ENCODE measurements around the gene SH3PXD2A.
"Not testable (repeated sequence)": the region's sequence is repeated elsewhere in the genome, so short reads cannot be mapped to it uniquely, and the experiment has no call there.

SH3PXD2A gene

DNA sequence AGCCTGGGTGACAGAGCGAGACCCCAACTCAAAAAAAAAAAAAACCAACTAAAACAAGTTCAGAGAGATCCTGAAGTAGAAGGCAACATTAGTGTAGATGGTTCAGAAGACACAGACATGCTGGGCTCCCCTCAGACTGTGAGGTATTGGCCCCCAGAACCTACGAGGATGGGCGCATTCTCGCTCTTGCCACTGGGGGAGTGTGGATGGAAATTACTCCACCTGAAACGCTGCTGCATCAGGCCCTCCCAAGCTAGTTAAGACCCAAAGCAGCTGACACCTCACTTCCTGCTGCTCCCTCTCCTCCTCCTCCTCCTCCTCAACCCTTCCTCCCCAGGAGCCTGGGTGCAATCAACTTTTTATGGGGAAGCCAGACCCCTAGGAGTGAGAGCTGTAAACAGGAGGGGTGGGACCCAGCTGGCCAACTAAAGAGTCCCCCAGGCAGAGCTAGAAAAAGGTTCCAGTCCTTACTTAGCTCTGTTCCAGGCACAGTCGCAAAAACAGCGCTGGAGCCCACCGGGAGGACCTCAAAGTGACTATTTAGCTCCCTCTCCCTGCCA, 7.4 kb downstream of the SH3PXD2A start:
- no peak for DNase-seq

DNA sequence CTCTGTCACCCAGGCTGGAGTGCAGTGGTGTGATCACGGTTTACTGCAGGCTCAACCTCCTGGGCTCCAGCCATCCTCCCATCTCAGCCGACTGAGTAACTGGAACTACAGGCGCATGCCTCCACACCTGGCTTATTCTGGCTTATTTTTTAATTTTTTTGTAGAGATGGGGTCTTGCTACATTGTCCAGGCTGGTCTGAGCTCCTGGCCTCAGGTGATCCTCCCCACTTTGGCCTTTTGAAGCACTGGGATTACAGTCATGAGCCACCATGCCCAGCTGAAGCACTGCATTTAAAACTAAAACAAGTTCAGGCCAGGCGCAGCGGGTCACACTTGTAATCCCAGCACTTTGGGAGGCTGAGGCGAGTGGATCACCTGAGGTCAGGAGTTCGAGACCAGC, 8.0 kb downstream of the SH3PXD2A start:
- no peak for DNase-seq

DNA sequence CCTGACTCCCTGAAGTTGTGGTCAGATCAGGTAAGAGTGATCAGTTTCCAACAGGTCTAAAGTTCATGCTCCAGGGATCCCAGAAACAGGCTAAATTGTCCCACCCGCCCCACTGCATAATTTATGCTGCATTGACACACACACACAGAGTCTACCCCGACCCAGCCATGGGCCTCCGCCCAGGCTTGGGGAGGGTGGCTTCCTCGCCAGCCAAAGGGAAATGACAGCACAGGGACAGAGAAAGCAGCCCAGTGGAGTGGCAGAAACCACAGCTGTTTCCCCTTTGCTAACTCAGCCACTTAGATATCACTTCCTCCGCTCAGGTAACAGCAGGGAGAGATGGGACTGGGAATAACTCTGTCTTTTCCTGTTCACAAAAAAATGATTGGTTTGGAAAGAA, 9.4 kb downstream of the SH3PXD2A start:
- no peak for DNase-seq

DNA sequence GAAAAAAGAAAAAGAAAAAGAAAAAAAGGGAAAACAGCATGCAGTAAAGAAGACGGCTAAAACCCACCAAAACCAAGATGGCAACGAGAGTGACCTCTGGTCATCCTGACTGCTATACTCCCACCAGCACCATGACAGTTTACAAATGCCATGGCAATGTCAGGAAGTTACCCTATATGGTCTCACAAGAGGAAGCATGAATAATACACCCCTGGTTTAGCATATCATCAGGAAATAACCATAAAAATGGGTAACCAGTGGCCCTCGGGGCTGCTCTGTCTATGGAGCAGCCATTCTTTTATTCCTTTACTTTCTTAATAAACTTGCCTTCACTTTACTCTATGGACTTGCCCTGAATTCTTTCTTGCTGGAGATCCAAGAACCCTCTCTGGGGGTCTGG, 10.0 kb downstream of the SH3PXD2A start:
- not testable (repeated sequence) for DNase-seq

DNA sequence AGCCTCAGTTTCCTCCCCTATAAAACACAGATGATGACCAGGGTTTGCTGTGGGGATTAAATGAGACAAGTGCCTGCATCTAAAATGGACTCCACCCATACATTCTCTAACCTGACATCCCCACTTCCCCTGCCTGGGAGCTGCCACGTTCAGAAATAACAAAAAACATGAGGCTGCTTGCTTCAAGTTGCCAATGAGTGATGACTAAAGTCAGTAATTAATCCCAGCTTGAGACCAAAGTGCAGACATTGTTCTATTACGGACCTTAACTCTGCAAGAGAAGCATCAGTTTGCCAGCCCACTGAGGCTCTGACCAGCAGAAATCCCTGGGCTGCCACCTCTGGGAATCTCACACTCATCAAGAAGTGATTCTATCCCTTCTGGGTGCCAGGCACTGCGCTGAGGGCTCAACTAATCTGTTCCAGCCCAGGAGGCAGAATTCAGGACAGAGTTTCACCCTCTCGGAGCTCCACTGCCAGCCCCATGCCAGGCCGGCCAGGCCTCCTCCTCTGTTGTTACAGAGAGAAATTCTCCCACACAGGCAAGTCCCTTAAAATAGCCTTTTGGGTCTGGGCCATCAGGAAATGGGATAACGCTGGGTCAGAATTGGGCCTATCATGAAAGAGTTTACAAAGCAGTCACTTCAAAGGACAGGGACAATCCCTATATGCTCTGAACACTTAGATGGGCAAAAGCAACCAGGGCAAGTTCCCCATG, 11.4 kb downstream of the SH3PXD2A start:
- DNase-seq, result peak; percentile 84

DNA sequence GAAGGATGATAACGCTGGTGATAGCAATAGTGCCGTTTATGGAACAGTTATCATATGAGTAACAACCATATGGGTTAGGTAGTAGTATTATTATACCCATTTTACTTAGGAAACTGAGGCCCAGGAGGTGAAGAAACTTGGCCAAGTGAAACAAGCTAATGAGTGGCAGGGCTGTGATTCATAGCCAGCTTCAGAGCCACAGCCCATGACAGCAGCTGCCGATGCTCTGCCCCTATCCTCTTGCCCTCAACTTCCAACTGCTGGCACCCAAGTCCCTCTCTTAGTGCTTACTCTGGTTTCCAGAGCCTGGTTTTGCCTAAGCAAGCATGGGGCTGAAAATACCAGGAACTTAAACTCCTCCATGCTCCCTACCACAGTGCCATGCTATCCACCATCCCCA, 12.3 kb downstream of the SH3PXD2A start:
- DNase-seq, result no peak

DNA sequence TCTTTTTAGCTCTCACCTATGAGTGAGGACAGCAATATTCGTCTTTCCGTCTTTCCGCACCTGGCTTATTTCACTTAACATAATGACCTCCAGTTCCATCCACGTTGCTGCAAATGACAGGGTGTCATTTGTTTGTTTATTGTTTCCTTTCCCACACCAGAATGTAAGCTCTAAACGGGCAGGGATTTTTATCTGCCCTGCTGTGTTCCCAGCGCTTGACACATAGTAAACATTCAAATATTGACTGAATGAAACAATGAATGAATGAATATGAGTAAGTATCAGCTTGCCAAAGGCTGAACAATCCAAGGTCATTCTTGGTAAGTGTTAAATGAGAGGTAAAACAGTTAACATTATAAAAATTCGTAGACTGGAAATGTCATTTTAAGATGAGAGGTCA, 12.8 kb downstream of the SH3PXD2A start:
- DNase-seq, result no peak

DNA sequence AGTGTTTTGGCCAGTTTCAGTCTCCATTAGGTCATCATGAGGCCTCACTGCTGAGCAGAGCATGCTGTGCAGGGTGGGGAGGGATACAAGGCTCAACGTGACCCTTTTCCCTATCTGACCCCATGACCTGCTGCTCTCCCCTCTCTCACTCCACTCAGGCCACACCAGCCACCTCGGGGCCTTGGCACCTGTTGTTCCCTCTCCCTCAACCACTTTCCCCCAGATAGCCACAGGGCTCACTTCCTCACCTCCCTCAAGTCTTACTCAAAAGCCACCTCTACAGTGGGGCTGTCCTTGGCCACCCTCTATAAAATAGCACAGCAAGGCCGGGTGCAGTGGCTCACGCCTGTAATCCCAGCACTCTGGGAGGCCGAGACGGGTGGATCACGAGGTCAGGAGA, 13.9 kb downstream of the SH3PXD2A start:
- no peak for DNase-seq

DNA sequence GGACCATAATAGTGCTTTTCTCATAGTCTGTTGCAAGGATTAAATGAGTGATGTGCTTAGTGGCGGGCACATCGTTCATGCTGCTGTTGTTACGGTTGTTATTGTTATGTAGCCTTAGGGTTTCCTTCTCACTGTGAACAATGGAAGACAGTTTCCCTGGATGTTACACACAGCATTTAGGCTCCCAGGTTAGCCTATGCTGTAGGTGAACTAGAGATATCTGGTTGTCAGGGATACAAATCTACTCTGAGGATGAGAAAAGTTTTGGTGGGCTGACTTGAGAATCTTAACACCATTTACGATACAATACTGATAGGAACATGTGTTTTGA, 14.7 kb downstream of the SH3PXD2A start:
- DNase-seq, result no peak

DNA sequence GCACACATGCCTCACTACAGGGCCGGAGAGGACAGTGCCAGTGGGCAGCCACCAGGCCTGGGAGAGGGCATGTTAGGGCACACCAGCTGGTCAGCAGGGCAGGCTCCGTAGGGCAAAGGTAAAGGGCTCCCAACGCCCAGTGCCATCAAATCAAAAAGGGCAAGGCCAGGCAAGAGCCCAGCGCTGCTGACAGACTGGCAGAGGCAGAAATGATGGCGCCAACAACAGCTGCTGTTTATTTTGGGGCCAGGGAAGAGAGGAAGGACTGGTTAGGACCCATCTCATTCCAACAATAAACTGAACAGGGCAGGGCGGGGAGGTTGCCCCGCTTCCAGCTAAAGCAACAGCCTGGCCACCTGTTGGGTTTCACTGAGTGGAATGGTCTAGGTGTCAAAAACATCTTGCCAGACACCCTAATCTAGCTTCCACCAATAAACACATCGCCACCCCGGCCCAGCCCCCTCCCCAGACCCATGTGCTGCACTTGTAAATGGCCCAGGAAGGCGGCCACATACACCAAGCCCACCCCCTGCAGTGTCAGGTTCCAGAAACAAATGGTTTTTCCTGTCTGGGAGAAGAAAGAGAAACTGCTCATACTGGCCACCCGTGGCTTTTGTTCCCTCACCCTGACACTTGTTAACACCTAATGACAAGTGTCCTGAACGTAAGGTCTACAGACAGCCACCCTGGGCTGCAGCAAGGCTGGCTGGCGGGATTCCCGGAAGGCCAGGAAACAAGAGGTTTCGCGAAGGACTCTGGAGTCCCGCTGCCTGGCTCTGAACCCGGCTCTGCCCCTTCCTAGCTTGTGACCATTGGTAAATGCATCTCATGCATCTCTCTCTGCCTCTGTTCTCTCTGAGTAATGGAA, 15.3 kb downstream of the SH3PXD2A start:
- no peak for DNase-seq

DNA sequence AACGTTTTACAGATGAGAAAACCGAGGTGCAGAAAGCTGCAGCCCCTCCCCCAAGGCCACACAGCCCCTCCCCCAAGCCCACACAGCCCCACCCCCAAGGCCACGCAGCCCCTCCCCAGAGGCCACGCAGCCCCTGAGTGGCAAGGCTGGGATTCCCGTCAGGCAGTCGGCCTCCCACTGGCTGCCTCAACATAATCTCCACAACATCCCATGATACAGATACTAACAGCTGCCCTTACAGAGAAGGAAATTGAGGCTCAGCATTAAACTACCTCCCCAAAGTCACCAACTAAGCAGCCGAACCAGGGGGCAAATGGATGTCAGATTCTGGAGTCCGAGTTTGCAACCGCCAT, 15.9 kb downstream of the SH3PXD2A start:
- DNase-seq, result no peak

DNA sequence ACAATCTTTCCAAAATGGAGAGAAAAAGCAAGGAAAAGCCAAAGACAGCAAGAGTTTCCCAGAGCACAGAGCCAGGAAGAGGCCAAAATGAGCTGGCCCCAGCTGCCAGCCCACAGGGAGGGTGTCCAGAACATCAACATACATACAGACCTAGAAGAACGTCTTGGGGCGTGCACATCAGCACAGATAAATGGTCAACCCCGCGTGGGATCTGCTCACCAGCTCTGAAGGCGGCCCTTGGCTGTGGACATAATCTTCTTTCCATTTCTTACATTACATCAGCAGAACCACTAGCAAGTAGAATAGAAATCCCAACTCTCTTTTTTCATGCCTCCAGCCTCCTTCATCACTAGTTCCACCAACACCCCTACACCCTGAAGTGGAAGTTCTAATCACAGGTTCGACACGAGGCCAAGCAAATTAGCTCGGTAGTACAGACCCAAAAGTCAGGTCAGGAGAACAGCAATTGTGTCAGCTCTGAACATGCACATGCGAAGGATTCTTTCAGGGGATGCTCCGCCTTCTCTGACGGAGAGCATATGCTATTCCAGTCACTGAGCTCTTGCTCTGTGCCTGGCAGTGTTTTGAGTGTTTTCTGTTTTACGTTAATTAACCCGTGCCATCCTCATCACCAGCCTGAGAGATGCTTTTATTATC, 16.4 kb downstream of the SH3PXD2A start:
- DNase-seq, result no peak

DNA sequence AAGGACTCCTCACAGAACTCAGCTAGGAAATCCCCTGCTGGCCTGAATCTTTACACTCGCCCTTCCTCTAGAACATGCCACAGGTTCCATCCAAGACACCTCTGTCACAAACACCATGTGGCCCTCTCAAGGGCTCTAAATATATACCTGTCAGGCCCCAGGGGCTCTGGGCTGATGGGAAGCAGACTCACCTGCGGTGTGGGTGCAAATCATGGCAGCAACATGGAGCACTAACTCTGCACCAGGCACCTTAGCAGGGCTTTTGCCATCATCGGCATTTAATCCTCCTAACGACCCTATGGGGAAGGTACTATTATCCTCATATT, 17.3 kb downstream of the SH3PXD2A start:
- DNase-seq, result no peak

DNA sequence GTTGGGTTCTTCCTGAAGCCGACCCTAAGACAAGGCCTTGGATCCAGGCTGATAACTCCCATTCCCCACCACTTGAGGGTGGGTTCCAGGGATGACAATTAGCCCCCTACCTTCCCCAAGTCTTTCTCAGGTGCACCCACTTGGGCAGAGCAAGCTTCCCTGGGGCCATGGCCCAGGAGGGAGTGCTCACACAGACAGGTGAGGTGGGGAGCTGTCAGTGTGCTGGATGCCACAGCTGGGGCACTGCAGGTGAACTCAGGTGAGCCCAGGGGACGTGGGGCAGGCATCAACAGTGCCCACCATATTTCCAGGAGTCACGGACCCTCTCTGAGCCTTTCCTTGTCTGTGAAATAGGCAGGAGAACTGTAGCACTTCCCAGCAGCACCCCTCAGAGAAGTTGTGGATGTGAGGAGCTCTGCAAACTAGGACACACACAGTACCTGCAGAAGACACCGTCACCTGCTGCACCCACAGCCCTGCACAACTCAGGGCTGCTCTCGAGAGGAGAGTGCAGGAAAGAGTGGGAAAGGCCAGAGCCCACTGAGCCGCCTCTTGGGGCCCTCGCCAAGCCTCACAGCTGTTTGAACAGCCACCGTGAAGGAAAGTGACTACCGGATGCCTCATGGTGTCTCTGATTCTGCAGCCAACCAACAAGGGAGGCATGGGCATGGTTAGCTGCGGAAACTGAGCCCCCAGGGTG, 17.9 kb downstream of the SH3PXD2A start:
- no peak for DNase-seq

DNA sequence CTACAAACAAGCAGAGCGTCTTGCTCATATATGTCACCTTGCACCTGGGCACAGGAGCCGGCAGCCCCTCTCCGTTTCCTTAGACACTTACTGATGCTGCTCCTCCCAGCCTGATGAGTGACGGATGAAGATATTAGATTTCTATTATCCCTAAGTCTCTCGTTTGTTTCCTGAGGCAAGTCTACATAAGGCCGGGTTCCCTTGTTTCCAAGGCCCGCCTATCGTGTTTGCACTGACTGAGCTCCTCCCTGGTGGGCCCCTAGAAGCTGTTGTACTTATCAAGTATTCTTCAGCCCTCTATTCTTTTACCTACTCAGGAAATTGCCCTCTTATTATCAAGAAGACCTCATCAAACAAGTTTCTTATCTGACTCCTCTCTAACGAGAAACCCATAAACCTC, 18.5 kb downstream of the SH3PXD2A start:
- no peak for DNase-seq

DNA sequence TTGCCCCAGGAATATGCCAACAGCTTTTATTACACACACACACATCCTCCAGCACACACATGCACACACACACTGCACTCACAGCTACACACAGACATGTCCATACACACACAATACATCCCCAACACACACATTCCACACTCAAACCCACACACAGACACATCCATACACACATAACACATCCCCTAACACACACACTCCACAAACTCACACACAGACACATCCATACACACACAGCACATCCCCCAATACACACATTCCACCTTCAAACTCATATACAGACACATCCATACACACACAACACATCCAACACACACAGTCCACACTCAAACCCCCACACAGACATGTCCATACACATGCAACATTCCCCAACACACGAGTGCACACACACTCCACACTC, 19.1 kb downstream of the SH3PXD2A start:
- DNase-seq, result no peak

DNA sequence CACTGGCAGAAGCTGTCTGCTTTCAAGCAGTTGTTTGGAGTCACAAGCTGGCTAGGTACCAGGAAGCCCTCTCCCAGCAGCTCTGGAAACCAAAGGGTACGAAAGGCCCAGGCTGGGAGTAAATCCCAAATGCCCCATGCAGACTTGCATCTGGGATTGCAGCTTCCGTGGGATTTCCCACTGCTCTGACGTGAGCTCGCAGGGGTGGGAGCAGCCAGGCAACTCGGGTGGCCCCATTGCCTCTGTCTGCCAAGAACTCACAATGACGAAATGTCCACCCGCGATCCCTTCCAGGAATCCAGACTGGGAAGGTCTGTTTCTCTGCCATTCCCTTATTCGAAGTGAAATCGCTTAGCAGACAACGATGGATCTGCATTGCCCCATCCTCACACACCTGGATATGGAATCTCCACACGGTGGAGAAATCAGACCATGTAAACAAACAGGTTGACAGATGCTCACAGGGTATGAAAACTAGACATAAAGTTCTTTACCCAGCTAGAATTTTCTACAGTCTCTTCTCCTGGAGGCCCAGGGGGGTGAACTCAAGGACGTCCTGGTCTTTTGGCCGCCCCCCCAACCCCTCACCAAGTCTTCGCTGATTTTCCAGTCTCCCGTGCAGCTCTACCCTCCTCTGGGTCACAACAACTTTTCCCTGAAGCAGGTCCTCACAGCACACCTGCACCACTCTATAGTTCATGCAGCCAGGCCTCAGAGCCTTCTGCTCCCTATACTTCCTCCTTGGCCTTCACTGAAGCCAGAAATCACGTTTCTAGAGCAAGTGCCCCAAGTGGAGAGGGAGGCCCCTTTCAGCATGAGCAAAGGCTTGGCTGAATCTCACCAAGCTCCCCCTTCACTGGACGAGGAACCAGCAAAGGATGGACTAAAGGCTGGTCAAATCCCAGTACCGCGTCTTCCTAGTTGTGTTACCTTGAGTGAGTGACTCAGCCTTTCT, 20.0 kb downstream of the SH3PXD2A start:
- DNase-seq, result peak; percentile 67

DNA sequence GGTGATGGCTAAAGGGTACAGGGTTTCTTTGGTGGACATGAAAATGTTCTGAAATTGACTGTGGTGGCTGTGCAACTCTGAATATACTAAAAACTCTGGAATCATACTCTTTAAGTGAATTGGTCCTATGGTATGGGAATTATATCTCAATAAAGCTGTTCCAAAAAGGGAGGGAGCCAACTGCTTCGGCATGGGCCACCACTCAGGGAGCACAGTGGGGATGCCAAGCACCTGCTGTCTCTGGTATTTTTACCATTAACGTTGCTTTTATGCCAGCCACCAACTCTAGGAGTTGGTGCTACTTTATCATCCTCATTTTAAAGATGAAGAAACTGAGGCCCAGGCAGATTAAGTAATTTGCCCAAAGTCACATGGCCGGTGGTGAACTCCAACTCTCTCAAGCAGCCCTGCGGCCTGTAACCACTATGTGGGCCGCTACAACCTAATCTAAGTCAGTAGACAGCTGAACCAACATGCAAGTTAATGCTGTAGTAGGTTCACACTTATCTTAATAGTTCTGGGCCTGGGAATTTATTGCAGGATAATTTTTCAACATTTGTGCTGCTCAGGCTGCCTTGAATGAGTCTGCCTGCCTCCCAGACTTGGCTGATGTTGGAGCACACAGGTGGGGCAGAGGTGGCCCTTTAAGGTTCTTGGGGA, 20.8 kb downstream of the SH3PXD2A start:
- no peak for DNase-seq

DNA sequence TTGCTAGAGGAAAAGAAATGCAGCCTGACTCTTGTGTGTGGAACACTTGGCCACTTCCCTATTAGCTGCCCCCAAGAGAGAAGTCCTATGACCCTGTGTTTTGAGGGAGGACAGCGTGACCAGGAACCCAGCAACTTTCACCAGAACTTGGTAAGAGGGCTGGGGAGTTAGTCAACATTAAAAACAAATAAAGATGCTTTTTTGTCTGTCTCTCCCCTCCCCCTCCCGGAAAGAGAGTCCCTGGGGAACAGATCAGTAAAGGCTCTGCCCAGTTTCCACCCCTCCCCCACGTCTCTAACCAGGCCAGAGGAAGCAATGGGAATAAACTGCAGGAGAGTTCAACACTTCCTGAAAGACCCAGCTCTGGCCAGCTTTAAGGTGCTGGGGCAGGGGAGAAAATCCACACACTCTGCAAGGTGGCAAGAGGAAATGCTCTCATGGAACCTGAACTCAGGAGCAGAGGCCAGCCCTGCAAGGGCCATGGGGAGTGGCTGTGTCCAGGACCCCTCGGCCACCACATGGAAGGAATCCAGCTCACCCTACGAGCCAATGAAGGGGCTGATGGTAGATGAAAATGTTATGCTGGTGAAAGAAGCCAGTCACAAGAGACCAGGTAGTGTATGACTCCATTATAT, 21.5 kb downstream of the SH3PXD2A start:
- DNase-seq, result peak; percentile 46

DNA sequence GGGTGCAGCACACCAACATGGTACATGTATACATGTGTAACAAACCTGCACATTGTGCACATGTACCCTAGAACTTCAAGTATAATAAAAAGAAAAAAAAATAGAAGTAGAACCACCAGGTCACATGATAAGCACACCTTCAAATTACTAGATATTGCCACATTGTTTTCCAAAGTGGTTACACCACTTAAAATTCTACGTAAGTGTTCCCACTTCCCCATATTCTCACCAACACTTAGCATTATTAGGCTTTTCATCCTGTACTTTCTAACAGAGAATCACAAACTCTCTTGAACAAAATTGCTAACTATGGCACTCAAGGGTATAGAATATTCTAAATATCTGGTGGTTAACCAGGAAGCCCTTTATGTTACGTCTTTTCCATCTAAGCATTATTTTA, 22.6 kb downstream of the SH3PXD2A start:
- DNase-seq, result no peak

DNA sequence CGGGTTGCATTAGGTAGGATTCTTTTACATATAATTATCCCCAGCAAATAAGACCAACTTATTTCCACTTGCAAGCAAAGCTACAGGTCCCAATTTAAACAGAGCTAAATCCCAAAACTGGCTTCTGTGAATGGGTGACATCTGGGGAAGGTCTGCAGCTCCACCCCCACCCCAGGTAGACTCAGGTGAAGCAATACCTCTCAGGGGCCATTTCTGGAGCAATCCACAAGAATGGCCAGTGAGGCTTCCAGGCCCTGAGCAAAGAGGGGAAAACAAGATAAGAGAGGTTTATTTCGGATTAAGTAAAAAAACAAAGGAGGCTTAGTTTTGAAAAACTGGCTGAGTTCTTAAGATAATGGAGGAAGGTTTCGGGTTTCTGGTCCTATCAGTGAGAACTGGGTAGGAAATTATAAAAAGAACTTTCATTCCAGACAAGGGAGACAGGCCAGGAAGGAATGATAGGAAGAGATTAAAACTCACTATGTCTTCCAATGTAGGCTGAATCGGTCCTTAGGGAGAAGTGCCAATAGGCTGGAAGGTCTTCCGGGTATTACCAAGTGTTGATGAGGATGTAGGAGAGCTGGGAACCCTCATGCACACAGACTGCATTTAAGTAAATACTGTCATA, 25.4 kb downstream of the SH3PXD2A start:
- DNase-seq, result no peak
